ENCODE measurements around the gene PRKG1. TPM values are rescaled to one million over a fixed set of nuclear protein-coding genes. Genes with fewer than 3 reads are reported as not detected.

Gene PRKG1
- total RNA-seq, 2 donors from 2014 or later, result 1.3 to 2.7 TPM

DNA sequence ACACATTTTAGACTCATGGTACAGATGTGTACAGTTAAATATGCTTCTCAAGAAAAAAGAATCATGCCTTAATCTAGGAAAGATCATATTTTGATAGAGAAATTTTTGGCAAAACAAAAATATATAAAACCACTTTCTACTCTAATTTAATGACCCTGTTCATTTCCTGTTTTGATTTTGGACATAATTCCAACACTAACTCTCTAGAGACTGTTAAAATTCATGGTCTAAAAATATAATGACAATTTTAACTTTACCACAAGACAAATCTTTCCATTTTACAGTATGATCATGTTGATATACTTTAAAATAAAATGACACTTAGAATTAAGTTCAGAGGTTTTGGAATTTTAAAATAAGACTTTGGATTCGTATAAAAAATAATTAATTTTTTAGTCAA is 45.2 kb downstream of the PRKG1 start:
- WGBS, 2 experiments (ENCODE audit: insufficient coverage in 1 of 2, insufficient read length in 1 of 2), result no CpG with 5 or more reads among the region's 1 CpG
- TF ChIP-seq, protein P1, sequence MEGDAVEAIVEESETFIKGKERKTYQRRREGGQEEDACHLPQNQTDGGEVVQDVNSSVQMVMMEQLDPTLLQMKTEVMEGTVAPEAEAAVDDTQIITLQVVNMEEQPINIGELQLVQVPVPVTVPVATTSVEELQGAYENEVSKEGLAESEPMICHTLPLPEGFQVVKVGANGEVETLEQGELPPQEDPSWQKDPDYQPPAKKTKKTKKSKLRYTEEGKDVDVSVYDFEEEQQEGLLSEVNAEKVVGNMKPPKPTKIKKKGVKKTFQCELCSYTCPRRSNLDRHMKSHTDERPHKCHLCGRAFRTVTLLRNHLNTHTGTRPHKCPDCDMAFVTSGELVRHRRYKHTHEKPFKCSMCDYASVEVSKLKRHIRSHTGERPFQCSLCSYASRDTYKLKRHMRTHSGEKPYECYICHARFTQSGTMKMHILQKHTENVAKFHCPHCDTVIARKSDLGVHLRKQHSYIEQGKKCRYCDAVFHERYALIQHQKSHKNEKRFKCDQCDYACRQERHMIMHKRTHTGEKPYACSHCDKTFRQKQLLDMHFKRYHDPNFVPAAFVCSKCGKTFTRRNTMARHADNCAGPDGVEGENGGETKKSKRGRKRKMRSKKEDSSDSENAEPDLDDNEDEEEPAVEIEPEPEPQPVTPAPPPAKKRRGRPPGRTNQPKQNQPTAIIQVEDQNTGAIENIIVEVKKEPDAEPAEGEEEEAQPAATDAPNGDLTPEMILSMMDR (conservative IDR thresholded peaks at IDR 0.05), result no peak
- H3K27ac Mint-ChIP-seq, result no peak overlapping the region
- no peak overlapping the region for H3K4me3 Mint-ChIP-seq
- no peaks in the 10 kb centered on the region for H3K9me3 ChIP-seq (ENCODE audit: control insufficient read depth, low read length)
- no peak overlapping the region for H3K4me3 ChIP-seq (ENCODE audit: low read length)
- no peaks in the 10 kb centered on the region for H3K36me3 ChIP-seq (ENCODE audit: control insufficient read depth, insufficient read depth, low read length)
- no peak overlapping the region for H3K9ac ChIP-seq (ENCODE audit: extremely low read depth, low read length, poor library complexity, severe bottlenecking)
- H3K9me3 Mint-ChIP-seq, result no peaks in the 10 kb centered on the region
- H3K27me3 Mint-ChIP-seq (ENCODE audit: insufficient read depth), result no peaks in the 10 kb centered on the region
- H3K27me3 ChIP-seq (ENCODE audit: control insufficient read depth, insufficient read depth, low read length, poor library complexity, severe bottlenecking), result no peaks in the 10 kb centered on the region
- no peaks in the 10 kb centered on the region for H3K4me1 Mint-ChIP-seq
- H3K36me3 Mint-ChIP-seq (ENCODE audit: low read depth), result no peaks in the 10 kb centered on the region
- no peak overlapping the region for H3K27ac ChIP-seq (ENCODE audit: low read depth, low read length)
- no peaks in the 10 kb centered on the region for H3K4me1 ChIP-seq (ENCODE audit: control insufficient read depth, insufficient read depth, low read length)
- no peak for DNase-seq

DNA sequence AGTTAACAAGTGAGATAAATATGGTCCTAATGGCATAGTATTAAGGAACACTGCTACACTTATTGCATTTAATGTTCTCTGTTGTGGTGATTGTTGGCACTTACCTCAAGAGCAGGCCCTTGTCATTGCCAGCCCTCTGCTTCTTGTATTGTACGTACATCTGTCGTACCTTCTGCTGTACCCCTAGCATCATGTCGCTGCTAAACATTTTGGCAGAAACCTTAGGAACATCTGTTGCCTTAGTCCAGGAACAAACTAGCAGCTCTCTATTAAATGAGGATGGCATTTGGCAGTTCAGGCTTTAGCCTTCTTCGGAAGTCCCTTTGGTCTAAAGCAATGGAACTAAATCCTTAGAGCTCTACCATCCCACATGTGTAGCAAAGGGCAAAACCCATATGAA is 47.6 kb downstream of the PRKG1 start:
- no peaks in the 10 kb centered on the region for H3K9me3 ChIP-seq (ENCODE audit: control insufficient read depth, low read length)
- no peaks in the 10 kb centered on the region for H3K36me3 ChIP-seq (ENCODE audit: control insufficient read depth, insufficient read depth, low read length)
- no peaks in the 10 kb centered on the region for H3K4me1 ChIP-seq (ENCODE audit: control insufficient read depth, insufficient read depth, low read length)
- no peaks in the 10 kb centered on the region for H3K27me3 ChIP-seq (ENCODE audit: control insufficient read depth, insufficient read depth, low read length, poor library complexity, severe bottlenecking)
- no peak overlapping the region for H3K4me3 ChIP-seq (ENCODE audit: low read length)
- Mint-ChIP-seq H3K36me3 (ENCODE audit: low read depth) (no peaks in the 10 kb centered on the region), H3K27ac (no peak overlapping the region), H3K4me3 (no peak overlapping the region), H3K4me1 (no peaks in the 10 kb centered on the region), H3K9me3 (peaks cover 4% of the 10 kb centered on the region), H3K27me3 (ENCODE audit: insufficient read depth) (no peaks in the 10 kb centered on the region)
- DNase-seq, result no peak
- WGBS, 2 experiments (ENCODE audit: insufficient coverage in 1 of 2, insufficient read length in 1 of 2), result 92 to 97% methylated on average over 4 of the region's 4 CpGs
- TF ChIP-seq, protein P1 (conservative IDR thresholded peaks at IDR 0.05), result no peak
- no peak overlapping the region for H3K9ac ChIP-seq (ENCODE audit: extremely low read depth, low read length, poor library complexity, severe bottlenecking)
- no peak overlapping the region for H3K27ac ChIP-seq (ENCODE audit: low read depth, low read length)

DNA sequence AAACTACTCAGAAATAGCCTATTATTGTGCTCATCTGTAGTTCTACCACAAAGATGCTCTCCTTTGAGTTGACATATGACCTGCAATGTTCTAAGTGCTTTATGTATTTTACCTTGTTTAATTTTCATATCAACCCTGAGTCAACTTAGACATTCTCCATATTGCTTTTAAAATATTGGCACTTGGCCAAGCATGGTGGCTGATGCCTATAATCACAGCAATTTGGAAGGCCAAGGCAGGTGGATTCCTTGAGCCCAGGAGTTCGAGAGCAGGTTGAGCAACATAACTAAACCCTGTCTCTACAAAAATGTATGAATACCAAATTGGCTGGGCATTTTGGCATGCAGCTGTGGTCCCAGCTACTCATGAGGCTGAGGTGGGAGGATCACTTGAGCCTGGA is 50.6 kb downstream of the PRKG1 start:
- no peak overlapping the region for H3K27ac ChIP-seq (ENCODE audit: low read depth, low read length)
- H3K27me3 ChIP-seq (ENCODE audit: control insufficient read depth, insufficient read depth, low read length, poor library complexity, severe bottlenecking), result no peaks in the 10 kb centered on the region
- DNase-seq, result no peak
- WGBS, 2 experiments (ENCODE audit: insufficient coverage in 1 of 2, insufficient read length in 1 of 2), result 90 to 100% methylated on average over 1 of the region's 1 CpG
- H3K4me3 Mint-ChIP-seq, result no peak overlapping the region
- no peaks in the 10 kb centered on the region for H3K9me3 ChIP-seq (ENCODE audit: control insufficient read depth, low read length)
- H3K27me3 Mint-ChIP-seq (ENCODE audit: insufficient read depth), result no peaks in the 10 kb centered on the region
- peaks cover 9% of the 10 kb centered on the region for H3K9me3 Mint-ChIP-seq
- no peaks in the 10 kb centered on the region for H3K36me3 Mint-ChIP-seq (ENCODE audit: low read depth)
- no peak overlapping the region for H3K4me3 ChIP-seq (ENCODE audit: low read length)
- no peak overlapping the region for H3K9ac ChIP-seq (ENCODE audit: extremely low read depth, low read length, poor library complexity, severe bottlenecking)
- no peaks in the 10 kb centered on the region for H3K4me1 ChIP-seq (ENCODE audit: control insufficient read depth, insufficient read depth, low read length)
- no peaks in the 10 kb centered on the region for H3K4me1 Mint-ChIP-seq
- no peak overlapping the region for H3K27ac Mint-ChIP-seq
- TF ChIP-seq, protein P1 (conservative IDR thresholded peaks at IDR 0.05), result no peak
- H3K36me3 ChIP-seq (ENCODE audit: control insufficient read depth, insufficient read depth, low read length), result no peaks in the 10 kb centered on the region
